HG03175 (cell line): ENCODE results near the gene MYT1.
"Not testable (repeated sequence)": the region's sequence is repeated elsewhere in the genome, so short reads cannot be mapped to it uniquely, and the experiment has no call there.

Source experiments
- ATAC-seq: cut with Tn5 transposase; IDR thresholded peaks from one replicate; pipeline ENCODE4 v1.9.1; 2021; ENCODE audit warnings: mild to moderate bottlenecking, moderate library complexity; ENCODE audit not compliant: unreplicated experiment

The MYT1 gene

DNA sequence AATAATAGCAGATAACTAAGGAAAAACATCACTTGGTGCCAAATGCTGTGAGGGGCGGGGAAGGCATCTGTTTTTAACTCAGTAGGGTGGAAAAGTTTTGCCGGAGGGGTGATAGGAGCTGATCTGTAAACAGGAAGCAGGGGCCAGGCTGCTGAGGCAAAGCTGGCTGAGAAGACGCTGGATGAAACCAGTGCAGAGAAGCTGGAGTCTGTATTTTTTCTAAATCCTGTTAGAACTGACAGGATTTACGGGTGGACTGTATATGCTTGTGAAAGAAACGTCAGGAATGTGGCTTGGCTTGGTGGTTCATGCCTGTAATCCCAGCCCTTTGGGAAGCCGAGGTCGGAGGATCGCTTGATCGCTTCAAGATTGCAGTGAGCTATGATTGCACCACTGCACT, 96.9 kb downstream of the MYT1 start:
- no peak for ATAC-seq

DNA sequence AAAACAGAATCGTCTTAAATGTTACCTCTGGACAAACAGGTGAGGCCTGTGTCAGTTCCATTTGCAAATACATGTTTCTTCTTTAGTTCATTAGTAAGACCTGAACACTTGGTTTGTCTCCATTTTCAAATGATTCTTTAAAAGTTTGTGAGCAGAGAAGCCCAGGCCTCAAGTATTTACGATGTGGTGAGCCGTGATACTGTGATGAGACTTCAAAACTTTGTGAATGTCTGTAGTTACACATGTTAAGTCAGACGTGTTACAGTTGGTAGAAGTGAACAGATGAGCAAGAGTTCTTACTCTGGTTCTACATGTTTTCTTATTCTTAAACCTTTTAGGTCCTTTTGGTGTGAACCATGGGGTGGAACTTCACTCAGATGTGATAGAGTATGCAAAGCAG, 99.8 kb downstream of the MYT1 start:
- ATAC-seq: no peak

DNA sequence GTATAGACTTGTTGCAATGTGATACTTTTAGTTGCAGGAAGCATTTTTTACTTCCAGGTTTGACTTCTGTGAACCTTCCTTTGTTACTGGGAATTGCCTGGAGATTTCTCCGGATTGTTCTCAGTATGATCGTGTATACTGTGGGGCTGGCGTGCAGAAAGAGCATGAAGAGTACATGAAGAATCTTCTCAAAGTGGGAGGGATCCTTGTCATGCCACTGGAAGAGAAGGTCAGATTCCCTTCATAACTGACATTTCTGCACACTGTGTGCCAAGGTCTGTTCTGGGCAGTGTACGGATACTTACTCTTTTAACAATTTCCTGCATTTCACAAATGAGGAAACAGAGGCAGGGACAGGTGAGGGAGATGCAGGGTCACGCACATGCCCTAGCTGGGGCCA, 100.9 kb downstream of the MYT1 start:
- no peak for ATAC-seq

DNA sequence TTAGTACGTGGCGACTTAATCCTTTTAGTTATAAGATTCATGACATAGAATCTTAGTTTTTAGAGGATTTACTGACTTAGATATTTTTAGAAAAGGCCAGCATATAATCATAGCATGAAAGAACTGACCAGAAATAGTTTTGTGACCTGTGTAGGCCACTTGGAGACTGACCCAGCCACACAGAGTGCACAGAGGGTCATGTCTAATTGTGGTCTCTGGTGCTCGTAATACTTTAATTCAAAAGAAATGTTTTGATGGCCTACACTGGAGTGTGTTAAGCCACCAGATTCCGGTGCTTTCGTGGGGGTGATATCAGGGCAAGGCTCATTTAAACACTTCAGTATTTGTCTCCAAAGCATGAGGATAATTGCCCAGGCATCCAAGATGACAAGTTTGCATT, 102.7 kb downstream of the MYT1 start:
- no peak for ATAC-seq

DNA sequence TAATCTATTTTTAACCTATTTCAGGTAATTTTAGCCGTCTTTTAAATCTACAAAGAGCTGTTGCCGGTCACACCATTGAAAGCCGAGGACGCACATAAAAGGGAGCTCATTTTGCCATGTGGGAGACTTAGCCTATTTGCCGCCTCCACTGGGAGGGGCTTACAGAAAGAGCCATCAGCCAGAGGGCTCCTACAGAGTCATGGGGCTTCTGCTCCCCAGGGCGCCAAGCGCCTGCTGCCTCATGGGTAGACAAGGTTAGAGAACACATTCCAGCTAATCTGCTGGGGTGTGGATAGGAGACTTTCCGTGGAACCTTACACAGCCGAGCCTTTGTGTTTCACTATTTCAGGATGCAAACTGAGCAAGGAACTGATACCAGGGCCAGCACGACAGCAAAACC, 103.9 kb downstream of the MYT1 start:
- no peak for ATAC-seq

DNA sequence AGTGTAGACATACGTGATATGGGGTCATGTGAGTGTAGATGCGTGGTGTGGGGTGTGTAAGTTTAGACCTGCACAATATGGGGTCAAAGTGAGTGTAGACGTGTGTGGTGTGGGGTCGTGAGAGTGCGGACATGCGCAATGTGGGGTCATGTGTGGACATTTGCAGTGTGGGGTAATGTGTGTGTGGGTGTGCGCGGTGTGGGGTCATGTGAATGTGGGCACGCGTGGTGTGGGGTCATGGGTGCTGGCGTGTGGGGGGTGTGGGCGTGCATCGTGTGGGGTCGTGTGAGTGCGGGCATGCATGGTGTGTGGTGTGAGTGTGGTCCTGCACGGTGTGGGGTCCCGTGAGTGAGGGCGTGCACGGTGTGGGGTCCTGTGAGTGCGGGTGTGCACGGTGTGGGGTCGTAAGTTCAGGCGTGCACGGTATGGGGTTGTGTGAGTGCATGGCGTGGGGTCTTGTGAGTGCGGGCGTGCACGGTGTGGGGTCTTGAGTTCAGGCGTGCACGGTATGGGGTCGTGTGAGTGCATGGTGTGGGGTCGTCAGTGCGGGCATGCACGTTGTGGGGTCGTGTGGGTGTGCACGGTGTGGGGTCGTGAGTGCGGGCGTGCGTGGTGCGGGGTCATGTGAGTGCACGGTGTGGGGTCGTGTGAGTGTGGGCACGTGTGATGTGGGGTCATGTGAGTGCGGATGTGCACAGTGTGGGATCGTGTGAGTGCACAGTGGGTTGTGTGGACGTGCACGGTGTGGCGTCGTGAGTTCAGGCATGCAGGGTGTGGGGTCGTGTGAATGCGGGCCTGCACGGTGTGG, 105.6 kb downstream of the MYT1 start:
- no peak for ATAC-seq

DNA sequence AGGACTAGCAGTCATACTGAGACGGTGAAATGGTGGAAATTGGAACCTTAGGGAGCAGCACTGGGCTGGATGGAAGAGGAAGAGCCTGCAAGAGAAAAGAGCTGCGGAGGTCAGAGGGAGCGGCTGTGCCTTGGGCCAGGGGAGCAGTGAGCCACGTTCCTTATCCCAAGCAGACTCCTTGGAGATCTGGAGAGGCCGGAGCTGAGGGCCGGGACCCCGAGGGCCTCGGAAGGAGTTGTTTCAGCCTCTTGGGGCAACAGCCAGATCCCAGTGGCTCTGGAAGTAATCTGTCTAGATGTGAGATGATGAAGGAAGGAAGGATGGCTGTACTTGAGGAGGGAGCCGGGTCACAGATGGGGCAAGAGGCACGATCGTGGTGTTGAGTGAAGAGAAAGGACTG, 107.4 kb downstream of the MYT1 start:
- no peak for ATAC-seq

DNA sequence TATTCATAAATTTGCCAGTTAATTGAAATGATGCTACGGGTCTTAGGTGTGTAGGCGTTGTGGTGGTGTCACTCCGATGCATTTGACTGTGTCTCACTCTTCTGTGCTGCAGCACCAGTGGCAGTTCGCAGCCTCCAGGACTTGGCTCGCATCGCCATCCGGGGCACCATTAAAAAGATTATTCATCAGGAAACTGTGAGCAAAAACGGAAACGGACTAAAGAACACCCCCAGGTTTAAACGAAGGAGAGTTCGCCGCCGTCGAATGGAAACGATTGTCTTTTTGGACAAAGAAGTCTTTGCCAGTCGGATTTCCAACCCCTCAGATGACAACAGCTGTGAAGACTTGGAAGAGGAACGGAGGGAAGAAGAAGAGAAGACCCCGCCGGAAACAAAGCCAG, 108.9 kb downstream of the MYT1 start:
- no peak for ATAC-seq

DNA sequence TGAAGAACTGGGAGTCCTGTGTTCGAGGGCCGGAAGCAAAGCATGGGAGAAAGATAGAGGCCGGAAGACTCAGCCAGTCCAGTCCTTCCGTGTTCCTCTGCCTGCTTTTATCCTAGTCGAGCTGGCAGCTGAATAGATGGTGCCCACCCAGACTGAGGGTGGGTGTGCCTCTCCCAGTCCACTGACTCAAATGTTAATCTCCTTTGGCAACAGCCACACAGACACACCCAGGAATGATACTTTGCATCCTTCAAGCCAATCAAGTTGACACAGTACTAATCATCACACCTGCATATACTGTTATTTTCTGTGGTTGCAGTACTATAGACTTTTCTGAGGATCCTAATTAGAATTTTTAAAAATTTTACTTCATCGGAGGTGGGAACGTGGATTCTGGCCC, 112.6 kb downstream of the MYT1 start:
- no peak for ATAC-seq

DNA sequence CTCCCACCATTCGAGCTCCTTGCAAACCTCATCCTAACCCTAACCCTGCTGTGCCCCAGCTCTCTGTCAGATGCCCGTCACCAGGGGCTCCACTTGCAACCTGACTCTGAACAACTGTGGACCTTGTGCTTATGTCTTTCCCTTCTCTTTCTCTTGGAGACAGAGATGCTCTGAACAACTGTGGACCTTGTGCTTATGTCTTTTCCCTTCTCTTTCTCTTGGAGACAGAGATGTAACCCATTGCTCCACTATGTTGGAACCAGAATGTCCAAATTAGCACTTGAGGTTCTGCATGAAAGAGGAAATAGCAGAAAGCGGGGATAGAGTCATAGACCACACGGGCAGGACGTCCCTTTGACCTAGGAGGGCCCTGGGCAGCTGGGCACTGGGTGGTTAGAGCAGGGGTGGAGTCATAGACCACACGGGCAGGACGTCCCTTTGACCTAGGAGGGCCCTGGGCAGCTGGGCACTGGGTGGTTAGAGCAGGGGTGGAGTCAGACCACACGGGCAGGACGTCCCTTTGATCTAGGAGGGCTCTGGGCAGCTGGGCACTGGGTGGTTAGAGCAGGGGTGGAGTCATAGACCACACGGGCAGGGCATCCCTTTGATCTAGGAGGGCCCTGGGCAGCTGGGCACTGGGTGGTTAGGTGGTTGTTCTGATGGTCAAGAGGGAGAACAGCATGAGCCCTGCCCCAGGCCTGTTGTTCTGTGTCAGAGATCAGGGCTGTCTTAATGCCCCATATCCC, 113.5 kb downstream of the MYT1 start:
- no peak for ATAC-seq

DNA sequence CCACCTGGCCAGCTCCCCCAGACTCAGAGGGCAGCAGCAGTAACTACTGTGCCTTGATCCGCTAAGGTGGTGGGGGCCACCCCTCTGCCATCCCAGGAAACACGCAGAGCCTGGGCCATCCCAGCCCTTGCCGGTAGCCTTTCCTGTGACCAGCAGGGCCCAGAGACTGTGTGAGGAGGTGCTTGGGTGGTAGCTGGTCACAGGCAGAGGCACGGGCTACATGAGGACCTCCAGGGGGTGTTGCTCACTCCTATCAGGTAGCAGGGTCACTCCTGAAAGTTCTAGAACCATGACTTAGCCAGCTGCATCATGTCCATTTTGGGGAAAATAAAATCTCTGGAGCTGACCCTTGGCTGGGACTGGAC, 114.0 kb downstream of the MYT1 start:
- ATAC-seq: no peak

DNA sequence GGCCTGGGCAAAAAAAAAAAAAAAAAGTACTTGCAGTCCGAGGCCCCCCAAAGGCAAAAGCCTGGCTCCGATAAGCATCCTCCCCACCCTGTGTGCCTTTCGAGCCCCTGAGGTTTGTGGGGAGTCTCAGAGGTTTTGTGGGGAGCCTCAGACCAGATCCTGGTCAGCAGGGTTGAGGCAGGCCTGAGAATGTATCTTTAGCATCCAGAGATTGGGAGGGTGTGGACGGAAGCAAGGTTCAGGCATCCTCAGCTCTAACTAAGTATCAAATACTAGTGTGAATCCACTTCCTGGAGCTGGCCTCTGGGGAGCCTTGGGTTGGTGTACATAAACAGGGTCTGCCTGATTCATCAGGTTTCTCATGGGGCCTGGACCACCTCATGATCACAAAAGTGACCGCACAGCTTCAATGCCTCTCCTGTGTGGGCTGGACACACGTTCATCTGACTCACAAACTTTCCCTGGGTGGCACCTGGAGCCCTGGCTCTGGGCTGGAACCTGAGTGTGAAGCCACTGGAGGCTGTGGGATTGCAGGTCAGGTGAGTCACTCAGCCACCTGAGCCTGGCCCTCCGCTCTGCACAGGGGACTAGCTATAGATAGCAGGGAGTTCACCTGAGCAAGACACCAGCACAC, 115.7 kb downstream of the MYT1 start:
- ATAC-seq: no peak

DNA sequence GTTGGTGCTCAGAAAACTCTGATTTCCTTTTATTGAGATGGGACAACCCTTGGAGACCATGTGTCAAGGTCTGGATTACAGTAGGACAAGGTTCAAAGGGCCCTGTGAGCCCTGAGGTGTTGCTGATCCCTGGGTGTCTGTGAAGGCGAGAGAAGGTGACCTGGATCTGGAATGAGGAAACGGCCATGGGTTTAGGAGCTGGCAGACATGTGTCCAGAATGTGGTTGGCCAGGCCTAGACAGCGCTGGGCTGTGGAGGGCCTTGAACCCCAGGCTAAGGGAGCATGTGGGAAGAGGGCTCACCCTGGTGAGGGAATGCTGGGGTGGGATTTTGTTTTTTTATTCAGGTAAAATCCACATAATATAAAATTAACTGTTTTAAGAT, 116.2 kb downstream of the MYT1 start:
- ATAC-seq: no peak

DNA sequence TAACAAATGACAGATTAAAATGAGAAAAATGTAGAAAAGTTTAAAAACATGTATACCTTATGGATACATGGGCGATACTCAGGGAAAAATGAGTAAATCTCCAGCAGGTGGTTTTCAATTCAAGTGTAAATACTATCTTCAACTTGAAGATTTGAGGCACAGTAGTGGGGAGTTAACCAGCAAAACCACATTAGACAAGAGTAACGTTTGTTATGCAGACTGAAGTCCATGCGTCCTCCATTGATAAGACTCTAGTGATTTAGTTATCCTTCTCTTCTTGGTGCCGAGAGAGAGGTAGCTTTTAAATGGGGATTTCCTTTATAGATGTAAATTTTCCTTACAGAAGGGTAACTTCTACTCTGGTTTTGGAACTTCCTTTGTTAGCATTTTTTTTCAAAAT, 119.4 kb downstream of the MYT1 start:
- ATAC-seq: no peak

DNA sequence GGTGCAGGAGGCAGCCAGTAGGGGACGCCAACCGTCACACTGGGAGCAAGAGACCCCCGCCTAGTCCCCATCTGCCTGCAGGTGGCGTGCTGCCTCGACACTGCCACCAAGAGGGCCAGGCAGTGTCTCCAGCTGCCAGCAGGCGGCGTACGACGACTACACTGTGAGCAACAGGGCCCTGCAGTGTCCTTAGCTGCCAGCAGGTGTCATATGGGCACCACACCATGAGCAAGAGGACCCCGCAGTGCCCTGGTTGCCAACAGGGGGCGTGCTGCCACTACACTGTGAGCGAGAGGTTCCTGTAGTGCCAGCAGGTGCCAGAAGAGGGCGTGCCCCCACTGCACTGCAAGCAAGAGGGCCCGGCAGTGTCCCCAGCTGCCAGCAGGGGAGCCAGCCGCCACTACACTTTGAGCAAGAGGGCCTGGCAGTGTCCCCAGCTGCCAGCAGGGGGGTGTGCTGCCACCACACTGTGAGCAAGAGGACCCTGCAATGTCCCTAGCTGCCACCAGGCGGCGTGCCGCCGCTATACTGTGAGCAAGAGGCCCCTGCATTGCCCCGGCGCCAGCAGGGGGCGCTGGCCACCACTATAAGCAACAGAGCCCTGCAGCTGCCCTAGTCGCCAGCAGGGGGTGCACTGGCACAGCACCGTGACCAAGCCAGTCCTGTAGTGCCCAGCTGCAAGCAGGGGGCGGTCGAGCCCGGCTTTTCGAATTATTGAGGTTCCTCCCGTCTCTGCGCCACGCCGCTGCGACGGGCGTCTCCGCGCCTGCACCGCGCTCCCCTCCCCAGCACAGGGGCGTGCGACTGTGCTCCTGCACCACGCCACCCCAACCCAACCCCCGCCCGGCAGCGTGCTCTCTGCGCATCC, 121.6 kb downstream of the MYT1 start:
- peak; percentile 89 for ATAC-seq

DNA sequence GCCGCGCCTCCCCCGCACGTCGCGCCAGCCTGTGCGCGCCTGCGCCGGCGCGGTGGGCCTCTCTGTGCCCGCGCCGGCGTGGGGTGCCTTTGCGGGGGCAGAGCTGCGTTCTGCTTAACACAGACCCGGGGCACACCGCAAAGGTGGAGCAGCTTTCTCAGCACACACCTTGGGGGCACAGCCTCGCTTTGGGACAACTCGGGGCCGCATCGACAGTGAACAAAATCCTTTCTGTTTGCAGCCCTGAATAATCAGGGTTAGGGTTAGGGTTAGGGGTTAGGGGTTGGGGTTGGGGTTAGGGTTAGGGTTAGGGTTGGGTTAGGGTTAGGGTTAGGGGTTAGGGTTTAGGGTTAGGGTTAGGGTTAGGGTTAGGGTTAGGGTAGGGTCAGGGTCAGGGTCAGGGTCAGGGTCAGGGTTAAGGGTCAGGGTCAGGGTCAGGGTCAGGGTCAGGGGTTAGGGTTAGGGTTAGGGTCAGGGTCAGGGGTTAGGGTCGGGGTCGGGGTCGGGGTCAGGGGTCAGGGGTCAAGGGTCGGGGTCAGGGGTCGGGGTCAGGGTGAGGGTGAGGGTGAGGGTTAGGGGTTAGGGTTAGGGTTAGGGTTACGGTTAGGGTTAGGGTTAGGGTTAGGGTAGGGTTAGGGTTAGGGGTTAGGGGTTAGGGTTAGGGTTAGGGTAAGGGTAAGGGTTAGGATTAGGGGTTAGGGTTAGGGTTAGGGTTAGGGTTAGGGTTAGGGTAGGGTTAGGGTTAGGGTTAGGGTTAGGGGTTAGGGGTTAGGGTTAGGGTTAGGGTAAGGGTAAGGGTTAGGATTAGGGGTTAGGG, 122.4 kb downstream of the MYT1 start:
- ATAC-seq: not testable (repeated sequence)

DNA sequence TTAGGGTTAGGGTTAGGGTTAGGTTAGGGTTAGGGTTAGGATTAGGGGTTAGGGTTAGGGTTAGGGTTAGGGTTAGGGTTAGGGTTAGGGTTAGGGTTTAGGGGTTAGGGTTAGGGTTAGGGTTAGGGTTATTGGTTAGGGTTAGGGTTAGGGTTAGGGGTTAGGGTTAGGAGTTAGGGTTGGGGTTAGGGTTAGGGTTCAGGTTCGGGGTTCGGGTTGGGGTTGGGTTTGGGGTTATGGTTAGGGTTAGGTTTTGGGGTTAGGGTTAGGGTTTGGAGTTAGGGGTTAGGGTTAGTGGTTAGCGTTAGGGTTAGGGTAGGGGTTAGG, 123.0 kb downstream of the MYT1 start:
- not testable (repeated sequence) for ATAC-seq
